Neural cell (in vitro differentiated cells): Measurements from ENCODE around the gene ZC3H12D.

Experiments
- CTCF ChIP-seq: fragments of 450-650 bp; IDR thresholded peaks from 2 replicates; pipeline ENCODE4 v1.5.1; 2014; ENCODE audit warnings: antibody characterized with exemption, mild to moderate bottlenecking, moderate library complexity; ENCODE audit not compliant: poor library complexity, severe bottlenecking
- EP300 ChIP-seq: fragments of 450-650 bp; conservative IDR thresholded peaks from 2 replicates; pipeline ENCODE4 v1.6.1; 2014; ENCODE audit warnings: antibody characterized with exemption, mild to moderate bottlenecking, moderate library complexity; ENCODE audit not compliant: poor library complexity, severe bottlenecking
- EZH2 ChIP-seq: fragments of 200-600, 300-800 bp; shearing (Covaris generic), sonication (generic); IDR thresholded peaks from 2 replicates; pipeline ENCODE4 v1.6.1; 2014; ENCODE audit warnings: antibody characterized with exemption, low read length, borderline replicate concordance, mild to moderate bottlenecking; ENCODE audit not compliant: insufficient read depth, poor library complexity, severe bottlenecking
- MXI1 ChIP-seq: fragments of 450-650 bp; conservative IDR thresholded peaks from 2 replicates; pipeline ENCODE4 v1.6.1; 2014; ENCODE audit warnings: antibody characterized with exemption, mild to moderate bottlenecking; ENCODE audit not compliant: poor library complexity, severe bottlenecking
- POLR2AphosphoS5 ChIP-seq: IDR thresholded peaks from 2 replicates; pipeline ENCODE4 v1.6.1; 2012
- RAD21 ChIP-seq: fragments of 450-650 bp; conservative IDR thresholded peaks from 2 replicates; pipeline ENCODE4 v1.6.1; 2014; ENCODE audit warnings: antibody characterized with exemption, mild to moderate bottlenecking, moderate library complexity
- REST ChIP-seq: IDR thresholded peaks from 2 replicates; pipeline ENCODE4 v1.6.1; 2012; ENCODE audit warnings: borderline replicate concordance
- SMC3 ChIP-seq: fragments of 450-650 bp; conservative IDR thresholded peaks from 2 replicates; pipeline ENCODE4 v1.6.1; 2014; ENCODE audit warnings: antibody characterized with exemption, mild to moderate bottlenecking, moderate library complexity; ENCODE audit not compliant: poor library complexity
- TAF1 ChIP-seq: IDR thresholded peaks from 2 replicates; pipeline ENCODE4 v1.6.1; 2012; ENCODE audit warnings: low read depth

- TF ChIP-seq CTCF (no peak), POLR2AphosphoS5 (no peak), TAF1 (no peak), EZH2 (no peak), EP300 (no peak), REST (no peak), RAD21 (no peak), MXI1 (no peak), SMC3 (no peak)
Observed at GRCh38 chr6:149463781-149464180, 21.0 kb downstream of the ZC3H12D start.
